Hematopoietic multipotent progenitor cell treated with erythropoietin and hydrocortisone succinate and interleukin-3 and kit ligand, for 4 days (in vitro differentiated cells): ENCODE results near the gene CBFA2T2.
A peak's percentile ranks its signal among the peaks of the same experiment; 100 is the strongest.

Source experiments
- DNase-seq: peaks from one replicate; pipeline ENCODE4 v3.0.0-alpha.2; 2015

Gene CBFA2T2

DNA sequence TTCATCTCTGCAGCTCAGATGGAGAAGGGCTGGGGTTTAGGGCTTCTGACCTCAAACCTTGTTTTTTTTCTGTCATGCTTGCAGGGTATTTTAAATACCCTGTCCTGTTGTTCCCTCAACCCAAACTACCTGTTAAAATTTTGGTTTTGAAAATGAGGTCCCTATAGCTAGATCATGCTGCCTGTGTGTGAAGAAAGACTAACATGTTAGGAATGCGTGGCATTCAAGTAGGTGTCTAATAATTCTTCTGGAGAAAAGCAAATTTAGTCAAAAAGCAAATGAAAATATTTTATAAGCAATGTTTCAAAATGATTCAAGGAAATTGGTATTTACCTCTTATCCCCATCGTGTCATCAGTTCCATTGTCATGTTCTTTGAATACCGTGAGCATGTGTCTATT is 95.1 kb downstream of the CBFA2T2 start:
- DNase-seq: no peak

DNA sequence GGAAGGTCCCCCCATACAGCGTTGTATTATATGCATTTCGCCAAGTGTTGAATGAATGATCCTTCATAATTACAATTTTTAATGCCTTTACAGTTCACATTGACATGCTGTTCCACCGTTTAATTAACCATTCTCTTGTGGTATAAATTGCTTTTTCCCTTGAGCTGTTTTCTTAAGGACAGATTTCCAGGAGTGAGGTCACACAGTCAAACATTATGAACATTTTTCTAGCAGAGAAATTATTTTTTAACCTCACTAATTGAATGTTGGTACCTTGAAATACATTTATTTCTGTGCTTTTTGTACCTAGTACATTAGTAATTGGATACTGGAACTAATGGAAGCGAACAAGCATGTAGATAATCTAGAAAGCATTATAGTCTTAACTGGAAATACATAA is 95.5 kb downstream of the CBFA2T2 start:
- DNase-seq: no peak

DNA sequence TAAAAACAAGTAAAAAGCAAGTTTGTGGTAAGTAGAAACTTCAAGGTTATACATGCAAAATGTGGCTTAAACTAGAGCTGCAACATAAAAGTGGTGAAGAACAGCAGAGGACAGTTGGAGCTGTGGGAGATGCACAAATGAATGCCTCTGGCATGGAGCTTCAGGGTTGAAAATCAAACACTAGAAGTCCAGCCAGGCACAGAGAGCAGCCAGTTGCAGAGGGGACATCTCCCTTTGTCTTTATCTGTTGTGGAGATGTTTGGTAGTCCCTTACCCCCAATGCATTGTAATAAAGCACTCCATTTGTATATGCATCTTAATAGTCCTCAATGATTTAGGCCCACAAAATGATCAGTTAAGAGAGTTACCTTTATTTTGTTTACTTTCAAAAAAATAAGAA is 99.2 kb downstream of the CBFA2T2 start:
- no peak for DNase-seq

DNA sequence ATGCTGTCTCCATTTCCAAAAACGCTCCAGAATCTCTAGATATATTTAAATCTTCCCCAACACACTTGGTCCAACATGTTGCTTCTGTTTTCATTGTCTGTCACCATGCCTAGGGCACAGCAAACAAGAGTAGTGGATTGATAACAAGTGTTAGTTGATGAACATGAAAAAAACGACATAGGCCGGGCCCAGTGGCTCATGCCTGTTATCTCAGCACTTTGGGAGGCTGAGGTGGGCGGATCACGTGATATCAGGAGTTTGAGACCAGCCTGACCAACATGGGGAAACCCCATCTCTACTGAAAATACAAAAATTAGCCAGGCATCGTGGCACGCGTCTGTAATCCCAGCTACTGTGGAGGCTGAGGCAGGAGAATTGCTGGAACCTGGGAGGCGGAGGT is 102.0 kb downstream of the CBFA2T2 start:
- DNase-seq: peak; percentile 81

DNA sequence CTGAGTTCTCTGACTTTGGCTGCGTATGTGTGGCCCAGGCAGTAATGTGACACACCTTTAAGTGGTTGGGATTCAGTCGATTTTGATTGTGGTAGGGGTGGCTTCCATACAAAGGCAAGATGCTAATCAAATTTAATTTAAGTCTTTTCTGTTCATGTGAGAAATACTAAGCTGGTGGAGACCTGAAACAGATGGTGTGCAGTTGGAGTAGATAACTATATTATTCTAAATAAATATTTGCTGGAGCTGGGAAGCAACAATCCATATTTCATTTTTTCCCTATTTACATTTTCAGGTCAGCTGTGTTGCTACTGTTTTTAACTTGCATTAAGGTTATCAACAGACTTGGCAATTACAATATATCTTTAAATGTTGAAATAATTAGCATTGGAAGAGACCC is 104.8 kb downstream of the CBFA2T2 start:
- no peak for DNase-seq

DNA sequence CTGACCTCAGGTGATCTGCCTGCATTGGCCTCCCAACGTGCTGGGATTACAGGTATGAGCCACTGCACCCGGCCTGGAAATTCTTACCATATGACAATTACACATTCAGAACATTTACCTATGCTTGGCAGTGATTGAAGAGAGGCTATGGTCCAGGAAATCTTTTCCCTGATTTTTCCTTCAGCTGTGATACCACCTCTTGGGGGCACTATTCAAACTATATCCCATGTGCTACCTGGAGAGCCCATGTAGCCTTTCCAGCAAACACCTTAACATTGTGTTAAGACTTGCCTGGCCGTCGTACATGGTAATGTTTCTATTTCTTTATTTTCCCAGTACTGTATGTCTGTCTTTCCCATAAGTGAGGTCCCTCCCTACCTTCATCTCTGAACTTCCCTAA is 110.5 kb downstream of the CBFA2T2 start:
- DNase-seq: no peak

DNA sequence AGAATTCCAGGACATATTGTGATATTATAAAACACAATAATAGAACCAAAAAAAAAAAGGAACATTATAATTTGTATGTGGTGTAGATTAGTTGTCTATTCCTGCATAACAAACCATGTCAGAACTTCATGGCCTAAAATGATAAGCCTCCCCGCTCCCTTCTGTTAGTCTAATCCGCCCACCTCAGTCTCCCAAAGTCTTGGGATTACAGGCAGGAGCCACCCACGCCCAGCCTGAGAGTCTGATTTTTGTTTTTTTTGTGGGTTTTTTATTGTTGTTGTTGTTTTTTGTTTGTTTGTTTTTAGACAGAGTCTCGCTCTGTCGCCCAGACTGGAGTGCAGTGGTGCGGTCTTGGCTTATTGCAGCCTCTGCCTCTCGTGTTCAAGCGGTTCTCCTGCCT is 111.1 kb downstream of the CBFA2T2 start:
- peak; percentile 41 for DNase-seq

DNA sequence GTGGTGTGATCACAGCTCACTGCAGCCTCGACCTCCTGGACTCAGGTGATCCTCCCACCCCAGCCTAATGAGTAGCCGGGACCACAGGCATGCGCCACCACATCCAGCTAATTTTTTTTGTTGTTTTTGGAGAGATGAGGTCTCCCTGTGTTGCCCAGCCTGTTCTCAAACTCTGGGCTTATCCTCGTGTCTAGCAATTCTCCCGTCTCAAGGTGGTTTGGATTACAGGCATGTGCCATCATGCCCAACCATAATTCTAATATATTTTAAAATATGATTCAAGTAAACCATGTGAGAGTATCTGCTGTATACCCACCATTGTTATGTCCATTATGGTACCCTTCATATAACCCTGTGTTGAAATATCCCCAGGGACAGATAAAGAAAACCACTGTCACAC is 112.0 kb downstream of the CBFA2T2 start:
- DNase-seq: no peak

DNA sequence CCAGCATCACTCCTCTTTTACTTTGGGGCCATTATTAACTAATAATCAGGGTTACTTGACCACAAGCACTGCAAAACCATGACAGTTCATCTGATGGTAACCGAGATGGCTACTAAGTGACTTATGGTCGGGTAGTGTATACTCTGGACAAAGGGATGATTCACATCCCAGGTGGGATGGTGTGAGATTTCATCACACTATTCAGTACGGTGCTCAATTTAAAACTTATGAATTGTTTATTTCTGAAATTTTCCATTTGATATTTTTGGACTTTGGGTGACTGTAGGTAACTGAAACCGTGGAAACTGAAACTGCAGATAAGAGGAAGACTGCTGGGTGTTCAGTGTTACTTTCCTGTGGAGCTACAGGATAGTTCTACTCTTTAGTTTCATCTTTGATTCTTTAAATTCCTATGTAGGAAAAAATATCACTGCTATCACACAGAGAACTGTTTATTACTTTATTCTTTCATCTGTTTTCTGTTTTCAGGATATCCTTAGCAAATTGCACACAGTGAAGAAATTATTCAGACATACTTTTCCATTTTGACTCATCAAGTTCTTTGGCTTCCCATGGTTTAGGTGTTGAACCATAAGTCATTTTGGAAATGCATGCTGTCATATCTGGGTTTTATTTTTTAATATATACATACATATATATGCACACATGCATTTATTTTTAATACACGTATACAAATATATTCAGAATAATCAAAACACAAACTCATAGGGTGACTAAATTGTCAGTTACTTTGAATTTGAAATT is 113.1 kb downstream of the CBFA2T2 start:
- DNase-seq: no peak

DNA sequence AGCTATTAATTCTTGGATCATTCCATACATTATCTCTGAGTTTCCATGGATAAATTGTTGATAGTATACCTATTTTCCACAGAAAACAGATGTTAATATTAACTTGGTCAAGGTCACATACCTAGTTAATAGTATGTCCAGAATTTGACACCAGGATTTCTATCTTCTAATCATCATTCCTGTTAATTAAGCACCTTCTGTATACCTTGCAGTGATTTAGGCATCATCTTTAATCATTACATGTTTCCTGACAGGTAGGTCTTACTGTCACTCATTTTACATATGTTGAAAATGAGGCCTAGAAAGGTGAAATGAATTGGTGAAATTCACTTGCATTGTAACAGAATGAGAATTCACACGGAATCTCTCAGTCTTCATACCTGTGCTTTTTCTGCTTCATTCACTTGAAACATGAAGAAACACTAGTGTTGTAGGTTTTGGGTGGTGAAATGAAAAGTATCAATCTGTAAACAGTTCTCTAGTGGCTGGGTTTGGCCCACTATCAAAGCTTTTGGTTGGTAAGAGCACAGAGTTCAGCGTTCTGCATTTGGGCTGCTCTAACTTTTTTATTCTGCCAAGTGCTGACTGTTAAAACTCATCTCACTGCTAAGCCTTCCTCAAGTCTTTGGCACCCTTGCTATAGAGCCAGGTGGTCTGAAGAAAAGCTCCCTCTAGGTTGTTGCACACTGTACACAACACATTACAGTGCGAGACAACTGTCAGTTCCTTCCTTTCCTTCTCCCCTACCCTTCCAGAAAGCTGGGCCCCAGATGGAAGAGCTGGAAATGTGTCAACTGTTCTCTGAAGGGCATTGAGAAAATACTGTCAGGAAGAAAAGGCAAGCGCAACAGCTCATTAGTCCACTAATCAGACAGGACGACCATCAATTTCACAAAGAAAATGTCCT is 114.4 kb downstream of the CBFA2T2 start:
- DNase-seq: no peak

DNA sequence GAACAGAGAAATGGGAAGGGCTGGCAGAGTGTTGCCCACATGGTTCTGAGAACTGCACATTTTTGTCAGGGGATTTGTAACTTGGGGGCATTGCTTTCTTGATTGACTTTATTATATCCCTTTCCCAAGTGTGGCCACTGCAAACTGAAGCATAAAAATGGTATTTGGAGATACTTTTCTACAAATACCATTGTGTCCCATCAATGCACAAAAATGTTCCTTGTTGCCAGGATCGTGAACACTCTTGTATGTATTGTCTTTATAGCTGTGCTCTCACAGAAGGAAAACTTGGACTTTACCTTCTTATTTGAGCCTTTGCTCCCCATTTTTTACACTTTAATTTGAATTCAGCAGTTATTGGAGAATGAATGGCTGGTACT is 115.1 kb downstream of the CBFA2T2 start:
- no peak for DNase-seq

DNA sequence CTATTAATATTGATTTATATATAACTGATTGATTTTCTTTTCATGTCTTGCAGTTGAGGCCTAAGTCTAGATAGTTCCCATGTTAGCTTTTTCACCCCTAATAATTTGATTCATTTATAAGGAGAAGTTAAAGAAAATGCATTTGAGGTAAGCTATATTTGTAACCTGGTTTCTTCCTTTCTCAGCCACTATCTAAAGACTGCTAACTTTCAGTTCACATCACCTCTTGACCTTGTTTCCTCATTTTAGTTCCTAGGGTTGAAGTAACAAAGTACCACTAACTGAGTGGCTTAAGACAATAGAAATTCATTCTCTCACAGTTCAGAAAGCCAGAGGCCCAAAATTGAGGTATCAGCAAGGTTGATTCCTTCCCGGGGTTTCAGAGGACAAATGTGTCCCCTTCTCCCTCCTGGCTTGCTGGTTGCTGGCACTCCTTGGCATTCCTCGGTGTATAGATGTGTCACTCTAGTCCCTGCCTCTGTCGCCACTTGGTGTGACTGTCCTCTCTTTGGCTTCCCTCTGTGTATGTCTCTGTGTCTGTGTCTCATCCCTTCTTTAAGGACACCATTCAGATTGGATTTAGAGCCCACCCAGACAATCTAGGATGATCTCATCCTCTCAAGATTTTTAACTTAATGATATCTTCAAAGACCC is 116.3 kb downstream of the CBFA2T2 start:
- DNase-seq: no peak

DNA sequence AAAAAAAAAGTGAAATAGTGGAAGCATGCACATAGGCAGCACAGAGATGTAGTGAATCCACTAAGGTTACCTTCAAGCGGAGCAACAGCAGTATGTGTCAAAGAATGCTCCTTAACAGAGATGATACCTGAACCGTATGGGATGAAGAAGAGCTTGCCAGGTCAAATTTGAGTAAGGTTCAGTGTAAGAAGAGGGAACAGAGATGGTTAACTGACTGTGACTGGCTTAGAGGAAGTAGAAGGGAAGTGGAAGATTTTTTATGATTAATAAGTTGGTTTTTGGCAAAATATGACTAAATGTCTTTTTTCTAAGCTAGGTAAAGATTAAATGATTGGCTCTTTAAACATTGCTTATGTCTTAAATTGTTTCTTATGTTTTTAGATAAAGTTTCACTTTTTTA is 119.6 kb downstream of the CBFA2T2 start:
- DNase-seq: no peak

DNA sequence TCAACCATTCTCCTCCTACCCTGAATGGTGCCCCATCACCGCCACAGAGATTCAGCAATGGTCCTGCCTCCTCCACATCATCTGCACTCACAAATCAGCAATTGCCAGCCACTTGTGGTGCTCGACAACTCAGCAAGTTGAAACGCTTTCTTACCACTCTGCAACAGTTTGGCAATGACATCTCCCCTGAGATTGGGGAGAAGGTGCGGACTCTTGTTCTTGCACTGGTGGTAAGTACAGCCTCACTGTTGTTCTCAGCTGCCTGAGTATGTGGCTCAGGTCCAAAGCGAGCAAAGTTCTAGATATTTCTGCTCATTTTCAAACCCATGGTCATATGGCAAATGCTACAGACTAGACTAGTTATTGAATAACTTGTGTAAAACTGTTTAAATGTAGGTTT is 121.2 kb downstream of the CBFA2T2 start:
- DNase-seq: no peak

DNA sequence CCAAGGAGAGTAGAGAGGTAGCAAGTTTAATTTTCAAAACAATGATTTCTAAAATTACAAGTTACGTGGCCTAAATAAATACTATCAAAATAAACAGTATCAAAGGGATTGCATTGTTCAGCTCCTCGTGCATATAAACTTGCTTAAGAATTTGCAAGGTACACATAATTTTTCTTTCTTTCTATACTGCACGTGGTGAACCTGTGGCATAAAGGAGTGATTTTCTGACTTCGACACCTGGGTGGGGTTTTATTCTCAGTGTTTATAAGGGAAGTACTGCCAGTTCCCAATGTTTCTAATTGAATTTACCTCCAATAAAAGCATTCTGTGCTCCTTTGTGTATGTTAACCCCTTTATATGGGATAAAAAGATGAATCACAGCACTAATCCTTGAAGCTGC is 122.1 kb downstream of the CBFA2T2 start:
- no peak for DNase-seq

DNA sequence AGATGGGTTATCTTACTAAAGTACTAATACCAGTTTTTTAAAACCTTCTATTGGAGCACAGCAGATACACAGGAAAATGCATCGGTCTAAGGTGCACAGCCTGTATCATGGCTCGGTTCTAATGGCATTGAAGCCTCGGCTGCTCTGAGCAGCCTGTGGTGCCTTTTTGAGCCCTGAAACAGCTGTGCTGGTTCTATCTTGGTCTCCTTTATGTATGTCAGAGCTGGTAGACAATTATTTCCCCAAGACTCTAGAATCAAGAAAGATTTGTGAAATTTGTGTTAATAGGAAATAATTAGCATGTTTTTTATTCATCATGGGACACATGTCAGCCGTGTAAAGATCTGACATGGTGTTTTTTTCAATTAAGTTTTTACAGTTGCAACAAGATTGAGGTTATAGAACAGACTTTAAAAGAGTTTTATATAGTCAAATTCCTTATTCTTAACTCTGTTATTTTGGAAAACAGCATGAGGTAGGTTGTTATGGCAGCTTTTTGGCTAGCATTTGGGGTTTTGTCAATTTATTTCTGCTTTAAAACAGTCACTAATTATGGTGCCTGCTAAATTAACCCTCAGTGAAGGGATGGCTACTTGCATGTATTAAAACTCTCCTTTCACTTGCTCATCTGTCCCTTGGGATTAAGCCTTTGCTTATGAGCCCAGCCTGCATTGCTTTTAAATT is 132.0 kb downstream of the CBFA2T2 start:
- no peak for DNase-seq

DNA sequence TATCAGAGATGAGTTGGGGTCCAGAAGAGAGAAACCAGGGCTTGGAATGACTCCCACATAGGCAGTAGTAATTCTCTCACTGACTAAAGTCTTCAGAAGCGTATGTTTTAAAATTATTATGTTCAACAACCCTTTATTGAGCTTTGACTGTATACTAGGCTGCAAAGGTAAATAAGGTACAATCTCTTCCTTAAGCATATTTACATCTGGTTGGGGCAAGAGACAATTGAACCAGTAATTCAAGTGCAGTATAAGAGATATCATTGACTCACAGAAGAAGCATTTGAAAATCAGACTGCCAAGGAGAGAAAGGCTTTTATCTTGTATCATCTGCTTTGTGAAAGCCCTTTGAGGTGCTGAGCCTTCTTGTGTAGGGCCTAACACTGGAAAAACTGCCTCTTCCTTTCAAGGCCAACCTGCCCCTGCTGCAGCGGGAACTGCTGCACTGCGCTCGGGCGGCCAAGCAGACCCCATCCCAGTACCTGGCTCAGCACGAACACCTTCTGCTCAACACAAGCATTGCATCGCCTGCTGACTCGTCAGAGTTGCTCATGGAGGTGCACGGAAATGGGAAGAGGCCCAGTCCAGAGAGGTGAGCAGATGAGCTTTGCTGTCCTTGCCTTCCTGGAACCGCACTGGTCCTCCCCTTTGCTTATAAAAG is 132.9 kb downstream of the CBFA2T2 start:
- no peak for DNase-seq

DNA sequence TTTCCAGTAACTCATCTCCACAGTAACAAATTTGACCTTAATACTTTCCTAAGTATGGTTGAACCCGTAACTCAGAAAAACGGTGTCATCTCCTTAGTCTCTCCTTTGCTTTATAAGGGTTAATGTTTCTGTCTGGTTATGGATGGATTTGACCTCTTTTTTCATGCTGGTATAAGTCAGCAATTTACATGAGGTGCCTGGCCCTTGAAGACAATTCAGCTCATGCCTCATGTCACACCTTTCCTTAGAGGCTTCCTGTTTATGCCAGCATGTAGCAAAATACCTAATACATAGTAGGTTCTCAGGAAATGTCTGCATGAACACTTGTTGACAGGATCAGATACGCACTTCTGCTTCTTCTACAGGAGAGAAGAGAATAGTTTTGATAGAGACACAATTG is 134.5 kb downstream of the CBFA2T2 start:
- no peak for DNase-seq

DNA sequence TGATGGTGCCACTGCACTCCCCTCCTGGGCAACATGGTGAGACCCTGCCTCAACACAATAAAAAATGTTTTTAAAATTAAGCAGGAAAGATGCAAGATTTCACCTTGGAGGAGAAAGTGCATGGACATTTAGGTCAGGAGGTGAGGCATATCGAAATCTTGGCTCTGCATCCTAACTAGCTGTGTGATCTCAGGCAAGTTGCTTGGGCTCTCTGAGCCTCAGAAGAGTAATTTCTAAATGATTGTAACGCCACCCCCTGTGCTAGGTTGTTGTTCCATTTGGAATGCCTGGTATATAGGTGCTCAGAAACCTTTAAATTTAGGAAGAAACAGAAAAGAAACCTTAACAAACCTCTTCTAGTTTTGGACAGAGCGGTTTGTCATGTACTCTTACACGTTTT is 136.3 kb downstream of the CBFA2T2 start:
- DNase-seq: no peak

DNA sequence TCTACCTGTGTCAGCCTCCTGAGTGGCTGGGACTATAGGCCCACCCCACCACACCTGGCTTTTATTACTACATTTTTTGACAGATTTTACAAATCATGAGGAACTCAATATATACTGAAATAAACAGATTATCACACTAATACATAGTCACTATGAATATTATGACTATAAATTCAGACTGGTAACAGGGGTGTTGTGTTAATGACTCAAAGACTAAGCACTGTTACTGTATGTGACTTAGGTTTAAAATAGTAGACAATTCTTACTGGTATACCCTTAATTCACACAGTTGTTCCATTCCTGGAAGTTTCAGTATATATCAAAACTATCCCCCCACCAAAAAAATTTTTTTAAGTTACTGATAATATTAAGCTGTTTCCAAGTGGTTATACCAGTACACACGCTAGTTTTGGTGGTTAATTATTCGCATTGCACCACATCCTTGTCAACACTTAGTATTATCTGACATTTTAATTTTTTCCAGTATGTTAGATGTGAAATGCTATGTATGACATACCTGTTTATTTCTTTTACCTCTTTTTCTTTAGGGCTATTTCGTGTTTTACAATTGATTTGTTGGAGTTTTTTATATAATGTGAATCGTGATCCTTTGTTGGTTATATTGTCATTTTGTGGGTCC is 137.8 kb downstream of the CBFA2T2 start:
- no peak for DNase-seq

DNA sequence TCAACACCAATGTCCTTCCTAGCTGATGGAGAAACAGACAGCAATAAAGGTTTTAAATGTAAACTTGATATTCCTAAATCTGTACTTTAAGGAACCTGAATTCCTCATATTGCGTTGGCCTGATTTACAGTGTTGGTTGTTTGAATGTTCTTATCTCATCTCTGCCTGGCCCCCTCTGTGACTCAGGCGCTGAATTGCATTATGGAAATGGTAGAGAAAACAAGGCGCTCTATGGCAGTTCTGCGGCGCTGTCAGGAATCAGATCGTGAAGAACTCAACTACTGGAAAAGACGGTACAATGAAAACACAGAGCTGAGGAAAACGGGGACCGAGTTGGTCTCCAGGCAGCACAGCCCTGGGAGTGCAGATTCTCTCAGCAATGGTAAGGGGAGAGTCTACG is 139.6 kb downstream of the CBFA2T2 start:
- DNase-seq: no peak

DNA sequence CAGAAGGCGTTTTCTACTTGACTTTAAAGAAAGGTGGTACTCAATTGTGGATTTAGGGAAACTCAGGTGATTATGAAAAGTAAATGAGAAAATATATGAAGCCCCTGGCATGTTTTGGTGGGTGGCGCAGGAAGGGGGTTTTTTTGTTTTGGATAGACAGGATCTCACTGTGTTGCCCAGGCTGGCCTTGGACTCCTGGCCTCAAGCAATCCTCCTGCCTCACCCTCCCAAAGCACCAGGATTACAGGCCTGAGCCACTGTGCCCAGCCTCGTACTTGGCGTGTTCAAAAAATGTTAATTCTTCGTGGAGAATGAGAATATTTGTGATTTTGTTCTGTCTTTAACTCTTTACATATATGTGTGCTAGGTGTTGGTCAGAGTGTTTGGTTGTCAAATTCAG is 140.1 kb downstream of the CBFA2T2 start:
- DNase-seq: no peak
